ENCODE measurements around the gene AK2. TPM values are rescaled to one million over a fixed set of nuclear protein-coding genes. Genes with fewer than 3 reads are reported as not detected.

Gene AK2
- total RNA-seq, 2 experiments from 2014 or later, result 386 to 464 TPM

DNA sequence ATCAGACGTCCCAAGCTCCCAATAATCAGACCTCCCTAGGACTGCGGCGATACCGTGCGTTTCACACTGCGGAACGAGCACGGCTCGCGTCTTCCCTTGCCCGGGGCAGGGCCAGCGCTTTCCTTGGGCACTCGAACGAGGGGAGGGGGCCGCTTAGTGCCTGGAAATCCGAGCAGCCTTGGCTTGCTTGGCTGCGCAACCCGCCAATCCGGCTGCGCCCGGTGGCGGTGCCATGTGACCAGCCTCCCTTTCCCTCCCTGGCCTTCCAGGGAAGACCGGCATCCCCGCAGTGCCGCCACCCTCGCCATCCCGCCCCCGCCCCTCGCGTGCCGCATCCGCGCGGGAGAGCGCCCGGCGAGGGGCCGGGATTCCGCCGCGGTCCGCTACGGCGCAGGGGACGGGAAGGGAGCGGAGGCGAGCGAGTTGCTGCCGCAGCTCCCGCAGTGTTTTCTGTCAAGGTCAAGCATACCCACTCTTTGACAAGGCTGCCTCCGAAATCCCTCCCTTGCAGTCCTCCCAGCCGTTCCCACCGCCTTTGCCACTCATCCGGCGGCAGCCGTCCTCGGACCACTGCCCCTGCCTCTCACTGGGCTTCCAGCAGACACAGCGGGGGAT is 63.8 kb downstream of the AK2 start:
- DNase-seq (peak; percentile 20), ATAC-seq (no peak)
- ChIA-PET CTCF (no interaction called here), POLR2A (interaction anchor here (0.5 kb wide), 1 partner anchor 90 kb away, joined by 3 read pairs; no protein-coding TSS in a partner anchor)
- Mint-ChIP-seq H3K27me3 (peaks cover 27% of the 10 kb centered on the region), H3K9me3 (ENCODE audit: low read depth) (no peaks in the 10 kb centered on the region), H3K4me1 (peaks cover 24% of the 10 kb centered on the region), H3K27ac (no peak overlapping the region), H3K4me3 (peak overlapping the region; percentile 57), H3K36me3 (ENCODE audit: low read depth) (no peaks in the 10 kb centered on the region)
- intact Hi-C loops (cut with DNase I, micrococcal nuclease), result no loop called here

DNA sequence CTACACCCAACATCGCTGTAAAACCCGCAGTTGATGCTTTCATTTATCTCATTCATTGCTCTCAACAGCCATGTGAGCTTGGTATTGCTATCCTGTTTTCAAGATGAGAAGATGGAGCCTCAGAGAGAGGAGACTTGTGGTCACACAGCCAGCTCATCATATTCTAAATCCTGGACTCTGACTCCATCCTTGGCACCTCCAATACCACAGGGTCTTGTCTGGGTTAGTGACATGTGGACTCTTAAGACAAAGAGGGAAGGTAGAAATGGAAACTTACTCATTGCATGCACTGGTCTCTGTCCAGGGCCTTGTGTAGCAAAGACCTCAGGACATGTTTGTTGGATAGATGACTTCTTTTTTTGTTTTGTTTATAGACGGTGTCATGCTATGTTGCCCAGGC is 65.1 kb downstream of the AK2 start:
- CTCF ChIA-PET, result interaction anchor here (2.0 kb wide), 1 partner anchor 9 kb away, joined by 4 read pairs; no protein-coding TSS in a partner anchor
- no peak overlapping the region for H3K4me3 Mint-ChIP-seq
- no peaks in the 10 kb centered on the region for H3K9me3 Mint-ChIP-seq (ENCODE audit: low read depth)
- DNase-seq (no peak), ATAC-seq (peak; percentile 31)
- no peak overlapping the region for H3K27ac Mint-ChIP-seq
- peaks cover 27% of the 10 kb centered on the region for H3K27me3 Mint-ChIP-seq
- peaks cover 38% of the 10 kb centered on the region for H3K4me1 Mint-ChIP-seq
- intact Hi-C loops (cut with DNase I, micrococcal nuclease), result no loop called here
- POLR2A ChIA-PET, result no interaction called here
- H3K36me3 Mint-ChIP-seq (ENCODE audit: low read depth), result no peaks in the 10 kb centered on the region

DNA sequence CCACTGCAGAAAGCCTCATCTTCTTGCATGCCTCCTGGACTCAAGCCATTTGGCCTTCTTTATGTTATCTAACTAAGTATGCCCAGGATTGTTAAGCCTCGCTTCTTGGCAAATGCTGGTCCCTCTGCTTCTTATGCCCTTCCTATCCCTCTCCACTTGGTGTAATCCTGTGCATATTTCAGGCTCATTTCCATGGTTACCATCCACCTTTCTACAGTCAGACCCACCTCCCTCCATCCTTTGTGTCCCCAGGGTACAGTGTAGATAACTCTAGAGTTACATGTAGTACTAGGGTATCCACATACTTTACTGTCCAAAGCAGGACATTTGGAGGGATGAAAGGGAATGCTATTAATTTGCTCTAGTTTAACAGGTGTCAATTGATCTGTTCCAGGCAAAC is 65.5 kb downstream of the AK2 start:
- H3K9me3 Mint-ChIP-seq (ENCODE audit: low read depth), result no peaks in the 10 kb centered on the region
- H3K27ac Mint-ChIP-seq, result no peak overlapping the region
- POLR2A ChIA-PET, result no interaction called here
- H3K27me3 Mint-ChIP-seq, result peaks cover 27% of the 10 kb centered on the region
- ATAC-seq (no peak), DNase-seq (no peak)
- H3K4me3 Mint-ChIP-seq, result no peak overlapping the region
- peaks cover 38% of the 10 kb centered on the region for H3K4me1 Mint-ChIP-seq
- H3K36me3 Mint-ChIP-seq (ENCODE audit: low read depth), result no peaks in the 10 kb centered on the region
- intact Hi-C loops (cut with DNase I, micrococcal nuclease), result no loop called here
- CTCF ChIA-PET, result interaction anchor here (1.1 to 2.0 kb wide), 2 partner anchors 10 to 21 kb away, joined by 3 to 4 read pairs; no protein-coding TSS in a partner anchor

GRCh38 chr1:32969566-32969965 is 67.1 kb downstream of the AK2 start:
- no peak overlapping the region for H3K27ac Mint-ChIP-seq
- ATAC-seq, result no peak
- H3K9me3 Mint-ChIP-seq (ENCODE audit: low read depth), result no peaks in the 10 kb centered on the region
- no peaks in the 10 kb centered on the region for H3K36me3 Mint-ChIP-seq (ENCODE audit: low read depth)
- no peak for DNase-seq
- no peak overlapping the region for H3K4me3 Mint-ChIP-seq
- ChIA-PET CTCF (interaction anchor here (0.7 to 2.1 kb wide), 3 partner anchors 11 to 179 kb away, joined by 3 to 12 read pairs (median 3); no protein-coding TSS in a partner anchor), POLR2A (interaction anchor here (2.0 kb wide), 1 partner anchor 11 kb away, joined by 8 read pairs; no protein-coding TSS in a partner anchor)
- peaks cover 42% of the 10 kb centered on the region for H3K4me1 Mint-ChIP-seq
- peaks cover 27% of the 10 kb centered on the region for H3K27me3 Mint-ChIP-seq
- intact Hi-C loops (cut with DNase I, micrococcal nuclease), result loop anchor here in 1 of 2 experiments (2.0 kb wide), 1 partner anchor 23 kb away; no protein-coding TSS in a partner anchor

- H3K4me1 Mint-ChIP-seq, result peaks cover 47% of the 10 kb centered on the region
- POLR2A ChIA-PET, result interaction anchor here (2.0 kb wide), 1 partner anchor 13 kb away, joined by 8 read pairs; no protein-coding TSS in a partner anchor
Measured at GRCh38 chr1:32967888-32968568, 68.7 kb downstream of the AK2 start.

GRCh38 chr1:32966900-32967299 is 69.8 kb downstream of the AK2 start:
- POLR2A ChIA-PET, result no interaction called here
- no peak overlapping the region for H3K27ac Mint-ChIP-seq
- DNase-seq (no peak), ATAC-seq (no peak)
- peaks cover 52% of the 10 kb centered on the region for H3K4me1 Mint-ChIP-seq
- no peaks in the 10 kb centered on the region for H3K36me3 Mint-ChIP-seq (ENCODE audit: low read depth)
- no peaks in the 10 kb centered on the region for H3K9me3 Mint-ChIP-seq (ENCODE audit: low read depth)
- H3K27me3 Mint-ChIP-seq, result peaks cover 17% of the 10 kb centered on the region
- intact Hi-C loops (cut with DNase I, micrococcal nuclease), result no loop called here
- no peak overlapping the region for H3K4me3 Mint-ChIP-seq
- CTCF ChIA-PET, result interaction anchor here (1.0 to 1.4 kb wide), 2 partner anchors 14 to 17 kb away, joined by 3 to 6 read pairs; no protein-coding TSS in a partner anchor

More at GRCh38 chr1:32967888-32968568, 68.7 kb downstream of the AK2 start:
- intact Hi-C loops (cut with DNase I, micrococcal nuclease), result loop anchor here (1.0 to 2.0 kb wide), 2 partner anchors 13 to 25 kb away; no protein-coding TSS in a partner anchor
- H3K36me3 Mint-ChIP-seq (ENCODE audit: low read depth), result no peaks in the 10 kb centered on the region
- ATAC-seq, result peak; percentile 24
- CTCF ChIA-PET, result interaction anchor here (0.6 to 2.1 kb wide), 3 partner anchors 13 to 58 kb away, joined by 3 to 12 read pairs (median 5); no protein-coding TSS in a partner anchor
- DNase-seq, result no peak
- peaks cover 26% of the 10 kb centered on the region for H3K27me3 Mint-ChIP-seq
- peak overlapping the region; percentile 25 for H3K4me3 Mint-ChIP-seq
- no peaks in the 10 kb centered on the region for H3K9me3 Mint-ChIP-seq (ENCODE audit: low read depth)
- H3K27ac Mint-ChIP-seq, result peak overlapping the region; percentile 53

GRCh38 chr1:32965251-32965747 is 71.4 kb downstream of the AK2 start:
- ChIA-PET CTCF (interaction anchor here (0.6 to 1.4 kb wide), 6 partner anchors 12 to 162 kb away, joined by 3 to 7 read pairs (median 4); no protein-coding TSS in a partner anchor), POLR2A (interaction anchor here (0.9 to 2.1 kb wide), 5 partner anchors 11 to 162 kb away, joined by 3 to 26 read pairs (median 3); no protein-coding TSS in a partner anchor)
- ATAC-seq (no peak), DNase-seq (no peak)
- Mint-ChIP-seq H3K27ac (peak overlapping the region; percentile 84), H3K4me3 (peak overlapping the region; percentile 77), H3K4me1 (peaks cover 57% of the 10 kb centered on the region), H3K9me3 (ENCODE audit: low read depth) (no peaks in the 10 kb centered on the region), H3K27me3 (peaks cover 5% of the 10 kb centered on the region), H3K36me3 (ENCODE audit: low read depth) (no peaks in the 10 kb centered on the region)
- intact Hi-C loops (cut with DNase I, micrococcal nuclease), result loop anchor here in 1 of 2 experiments (2.0 kb wide), 3 partner anchors 60 to 384 kb away; partner anchors contain the start of gene ZNF362

GRCh38 chr1:32964461-32965250 is 72.0 kb downstream of the AK2 start, which contains the start of gene RNF19B:
Gene RNF19B, minus strand, starts transcription at chr1:32964809. Its CDS starts 124 bp downstream, at chr1:32964685.
- intact Hi-C loops (cut with DNase I, micrococcal nuclease), result loop anchor here (1.0 to 5.0 kb wide), 16 partner anchors 17 to 508 kb away; partner anchors contain the start of genes AK2 (in 1 of the 2), AZIN2 (in 1 of the 2), S100PBP (in 1 of the 2) and YARS1 (in 1 of the 2)
- Mint-ChIP-seq H3K27me3 (peaks cover 5% of the 10 kb centered on the region), H3K27ac (peak within 1 kb of the TSS; percentile 84), H3K4me3 (peak within 1 kb of the TSS; percentile 77), H3K9me3 (ENCODE audit: low read depth) (no peaks in the 10 kb centered on the region), H3K4me1 (peaks cover 59% of the 10 kb centered on the region), H3K36me3 (ENCODE audit: low read depth) (no peaks in the 10 kb centered on the region)
- CTCF ChIA-PET, result interaction anchor here (0.6 to 1.3 kb wide), 7 partner anchors 11 to 163 kb away, joined by 3 to 7 read pairs (median 3); no protein-coding TSS in a partner anchor
- POLR2A ChIA-PET, result interaction anchor here (0.6 to 2.1 kb wide), 6 partner anchors 10 to 162 kb away, joined by 3 to 26 read pairs (median 4); no protein-coding TSS in a partner anchor
- DNase-seq (peak; percentile 98), ATAC-seq (peak; percentile 96)

DNA sequence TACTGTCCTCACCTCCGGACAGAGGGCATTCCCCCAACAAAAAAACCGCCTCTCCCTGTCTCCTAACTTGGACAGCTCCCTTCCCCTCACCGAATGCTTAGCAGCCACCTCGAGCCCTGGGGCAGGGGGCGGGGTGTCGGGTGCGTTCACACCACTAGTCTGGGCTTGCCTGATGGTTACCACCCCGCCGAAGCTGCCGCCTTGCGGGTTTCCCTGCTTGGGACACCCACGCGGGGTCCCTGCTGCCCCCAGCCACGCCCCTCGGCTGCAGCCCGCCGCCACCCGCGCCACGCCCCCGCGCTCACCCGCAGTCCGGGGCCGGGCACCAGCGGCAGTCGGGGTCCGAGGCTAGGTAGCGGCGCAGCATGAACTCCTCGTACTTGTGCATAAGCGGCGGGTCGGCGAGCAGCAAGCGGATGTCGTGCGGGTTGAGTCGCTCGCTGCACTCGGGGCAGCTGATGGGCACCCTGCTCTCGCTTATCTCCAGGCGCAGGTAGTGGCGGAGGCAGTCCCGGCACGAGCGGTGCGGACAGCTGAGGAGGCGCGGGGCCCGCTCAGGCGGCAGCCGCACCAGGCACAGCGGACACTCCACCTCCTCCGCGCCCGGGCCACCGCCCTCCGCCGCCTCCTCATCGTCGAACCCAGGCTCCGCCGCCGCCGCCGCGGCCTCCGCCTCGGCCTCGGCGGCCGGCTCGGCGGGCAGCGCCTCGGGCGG is 72.8 kb downstream of the AK2 start:
- Mint-ChIP-seq H3K27ac (no peak overlapping the region), H3K4me3 (peak overlapping the region; percentile 77), H3K27me3 (peaks cover 2% of the 10 kb centered on the region), H3K4me1 (peaks cover 60% of the 10 kb centered on the region), H3K36me3 (ENCODE audit: low read depth) (no peaks in the 10 kb centered on the region), H3K9me3 (ENCODE audit: low read depth) (no peaks in the 10 kb centered on the region)
- POLR2A ChIA-PET, result interaction anchor here (0.6 to 2.1 kb wide), 6 partner anchors 17 to 151 kb away, joined by 3 to 26 read pairs (median 4); no protein-coding TSS in a partner anchor
- CTCF ChIA-PET, result interaction anchor here (0.6 to 1.0 kb wide), 3 partner anchors 17 to 141 kb away, joined by 3 to 6 read pairs (median 5); no protein-coding TSS in a partner anchor
- ATAC-seq, result peak; percentile 21
- DNase-seq, result peak; percentile 78
- intact Hi-C loops (cut with DNase I, micrococcal nuclease), result loop anchor here (1.0 to 5.0 kb wide), 16 partner anchors 17 to 508 kb away; partner anchors contain the start of genes AK2 (in 1 of the 2), AZIN2 (in 1 of the 2), S100PBP (in 1 of the 2) and YARS1 (in 1 of the 2)

Data from activated CD4-positive, alpha-beta T cell treated with anti-CD3 and anti-CD28 coated beads for 36 hours (primary cell).